ENCODE measurements around the gene CTNNBIP1.

- TF ChIP-seq ZNF592 (IDR thresholded peaks at IDR 0.05) (no peak), CTCF (IDR thresholded peaks at IDR 0.05 in 2 of 3, conservative IDR thresholded peaks at IDR 0.05 in 1 of 3; ENCODE audit: insufficient read depth in 2 of 3, low read depth in 1 of 3, low read length in 3 of 3) (no peak)
Measured at GRCh38 chr1:9835758-9836631, 74.1 kb downstream of the CTNNBIP1 start.
